ENCODE data around the gene SLC7A14. TPM values are rescaled to one million over a fixed set of nuclear protein-coding genes. Genes with fewer than 3 reads are reported as not detected.

SLC7A14 gene
- total RNA-seq, 1 experiment from 2014 or later = not detected

DNA sequence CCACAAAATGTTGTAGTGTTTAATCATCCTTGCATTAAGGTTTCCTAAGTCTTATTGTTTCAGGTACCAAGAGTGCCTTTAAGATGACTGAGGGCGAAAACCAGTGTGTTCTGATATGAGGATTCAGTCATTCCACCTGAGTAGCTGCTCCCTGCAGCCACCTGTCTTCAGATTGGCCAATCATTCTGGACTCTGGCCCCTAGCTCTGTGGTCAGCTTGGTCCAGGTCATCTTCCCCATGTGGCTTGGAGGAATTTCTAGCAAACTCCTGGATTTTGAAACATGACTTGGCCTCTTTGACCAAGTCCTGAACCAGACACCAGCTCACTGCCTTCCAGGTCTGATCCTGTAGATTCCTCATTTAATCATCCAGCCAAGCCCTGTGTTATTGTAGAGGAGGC, 7.8 kb upstream of the SLC7A14 start:
- intact Hi-C loops (cut with micrococcal nuclease; ENCODE audit: unreplicated experiment) = no loop called here
- ChIA-PET CTCF (no interaction called here), POLR2A (ENCODE audit: low non-redundant PET) (no interaction called here)

GRCh38 chr3:170589113-170589512, 3.2 kb upstream of the SLC7A14 start:
- Histone ChIP-seq H3K27me3 (replicated peaks; ENCODE audit: insufficient read depth, low read depth, low read length, poor library complexity) (peaks cover 74% of the 10 kb centered on the region), H3K36me3 (ENCODE audit: insufficient read depth, low read length, poor library complexity, severe bottlenecking) (no peaks in the 10 kb centered on the region), H3K4me1 (ENCODE audit: insufficient read depth, low read length, poor library complexity, severe bottlenecking) (no peaks in the 10 kb centered on the region), H3K4me3 (ENCODE audit: low read depth, low read length, poor library complexity, severe bottlenecking) (no peak overlapping the region), H3K9me3 (ENCODE audit: low read depth, low read length, poor library complexity, severe bottlenecking) (no peaks in the 10 kb centered on the region), H3K27ac (ENCODE audit: low read depth, low read length, poor library complexity, severe bottlenecking) (no peak overlapping the region)
- TF ChIP-seq EZH2 (IDR thresholded peaks at IDR 0.05; ENCODE audit: borderline replicate concordance, low read depth, low read length, poor library complexity, severe bottlenecking) (no peak), CTCF (conservative IDR thresholded peaks at IDR 0.05; ENCODE audit: low read depth, low read length) (no peak)
- intact Hi-C loops (cut with micrococcal nuclease; ENCODE audit: unreplicated experiment) = no loop called here
- no TSS peak for BruUV-seq (replicated peaks)
- CTCF ChIA-PET = no interaction called here
- POLR2A ChIA-PET (ENCODE audit: low non-redundant PET) = no interaction called here
- DNase-seq (ENCODE audit: low spot score) = no peak

More for the DNA sequence above, 7.8 kb upstream of the SLC7A14 start:
- H3K9me3 ChIP-seq (ENCODE audit: low read depth, low read length, poor library complexity, severe bottlenecking) = no peaks in the 10 kb centered on the region
- H3K27me3 ChIP-seq (replicated peaks; ENCODE audit: insufficient read depth, low read depth, low read length, poor library complexity) = peaks cover 43% of the 10 kb centered on the region
- no peak for TF ChIP-seq CTCF (conservative IDR thresholded peaks at IDR 0.05; ENCODE audit: low read depth, low read length)
- no peak for TF ChIP-seq EZH2 (IDR thresholded peaks at IDR 0.05; ENCODE audit: borderline replicate concordance, low read depth, low read length, poor library complexity, severe bottlenecking)
- DNase-seq (ENCODE audit: low spot score) = no peak
- no TSS peak for BruUV-seq (replicated peaks)
- no peak overlapping the region for H3K27ac ChIP-seq (ENCODE audit: low read depth, low read length, poor library complexity, severe bottlenecking)
- H3K4me3 ChIP-seq (ENCODE audit: low read depth, low read length, poor library complexity, severe bottlenecking) = no peak overlapping the region
- H3K36me3 ChIP-seq (ENCODE audit: insufficient read depth, low read length, poor library complexity, severe bottlenecking) = no peaks in the 10 kb centered on the region
- no peaks in the 10 kb centered on the region for H3K4me1 ChIP-seq (ENCODE audit: insufficient read depth, low read length, poor library complexity, severe bottlenecking)

GRCh38 chr3:170585008-170585936, 603 bp downstream of the SLC7A14 start:
- TF ChIP-seq EZH2 (IDR thresholded peaks at IDR 0.05; ENCODE audit: borderline replicate concordance, low read depth, low read length, poor library complexity, severe bottlenecking) (no peak), CTCF (conservative IDR thresholded peaks at IDR 0.05; ENCODE audit: low read depth, low read length) (no peak)
- Histone ChIP-seq H3K9me3 (ENCODE audit: low read depth, low read length, poor library complexity, severe bottlenecking) (no peaks in the 10 kb centered on the region), H3K27me3 (replicated peaks; ENCODE audit: insufficient read depth, low read depth, low read length, poor library complexity) (peaks cover 93% of the 10 kb centered on the region), H3K4me1 (ENCODE audit: insufficient read depth, low read length, poor library complexity, severe bottlenecking) (no peaks in the 10 kb centered on the region), H3K36me3 (ENCODE audit: insufficient read depth, low read length, poor library complexity, severe bottlenecking) (no peaks in the 10 kb centered on the region), H3K4me3 (ENCODE audit: low read depth, low read length, poor library complexity, severe bottlenecking) (no peak overlapping the region), H3K27ac (ENCODE audit: low read depth, low read length, poor library complexity, severe bottlenecking) (no peak overlapping the region)
- DNase-seq (ENCODE audit: low spot score) = no peak
- ChIA-PET POLR2A (ENCODE audit: low non-redundant PET) (interaction anchor here (0.6 kb wide), 1 partner anchor 89 kb away, joined by 4 read pairs; no protein-coding TSS in a partner anchor), CTCF (interaction anchor here (0.5 to 1.5 kb wide), 3 partner anchors 225 to 236 kb away, joined by 3 to 4 read pairs (median 3); no protein-coding TSS in a partner anchor)
- no TSS peak for BruUV-seq (replicated peaks)
- intact Hi-C loops (cut with micrococcal nuclease; ENCODE audit: unreplicated experiment) = no loop called here

All from A673 (cell line).